OCI-LY7 (cell line): ENCODE data around the gene ATP2A3. TPM values are rescaled to one million over a fixed set of nuclear protein-coding genes. Genes with fewer than 3 reads are reported as not detected.
A peak's percentile ranks its signal among the peaks of the same experiment; 100 is the strongest.

Source experiments
- BruUV-seq: library from RNA; stranded (reverse); fragments of 400-500 nt; replicated peaks from 2 replicates; lab custom pipeline; 2021; lab: Mats Ljungman, UMichigan
- CTCF ChIA-PET: fragments of 300-600 bp; sonication (Branson Sonifier 250); formaldehyde crosslinking; loops from one replicate; lab custom pipeline; 2022; ENCODE audit warnings: antibody characterized with exemption; ENCODE audit not compliant: unreplicated experiment; lab: Charles Lee
- POLR2A ChIA-PET: fragments of 300-600 bp; sonication (Branson Sonifier 250); formaldehyde crosslinking; loops from one replicate; lab custom pipeline; 2022; ENCODE audit warnings: antibody characterized with exemption; lab: Charles Lee
- DNase-seq: peaks from one replicate; pipeline ENCODE4 v3.0.0-alpha.2; 2015; ENCODE audit warnings: low spot score
- H2AFZ ChIP-seq: fragments of 200-600 bp; sonication (generic), shearing (Covaris generic); 2 replicates; pipeline ENCODE4 v1.6.1; 2014; ENCODE audit warnings: mild to moderate bottlenecking, antibody characterized with exemption, low read length, moderate library complexity
- H3K27ac ChIP-seq: fragments of 200-600 bp; sonication (generic); 2 replicates; pipeline ENCODE4 v1.5.1; 2014; ENCODE audit warnings: mixed run types, low read depth, mild to moderate bottlenecking, moderate library complexity, low read length, inconsistent platforms; ENCODE audit not compliant: poor library complexity, severe bottlenecking
- H3K36me3 ChIP-seq: fragments of 200-600 bp; sonication (generic); 2 replicates; pipeline ENCODE4 v1.6.1; 2014; ENCODE audit warnings: mild to moderate bottlenecking, antibody characterized with exemption, low read length, moderate library complexity, mixed read lengths; ENCODE audit not compliant: insufficient read depth
- H3K4me1 ChIP-seq: fragments of 200-600 bp; sonication (generic); 2 replicates; pipeline ENCODE4 v1.5.1; 2014; ENCODE audit warnings: mild to moderate bottlenecking, low read length; ENCODE audit not compliant: insufficient read depth, poor library complexity, severe bottlenecking
- H3K4me2 ChIP-seq: fragments of 200-600 bp; sonication (generic); 2 replicates; pipeline ENCODE4 v1.6.1; 2014; ENCODE audit warnings: mild to moderate bottlenecking, low read length
- H3K4me3 ChIP-seq: fragments of 200-600 bp; sonication (generic); 2 replicates; pipeline ENCODE4 v1.5.1; 2014; ENCODE audit warnings: mild to moderate bottlenecking, low read depth, low read length; ENCODE audit not compliant: poor library complexity, severe bottlenecking
- H3K79me2 ChIP-seq: fragments of 200-600 bp; sonication (generic); 2 replicates; pipeline ENCODE4 v1.6.1; 2016; ENCODE audit warnings: low read depth, mild to moderate bottlenecking, low read length, moderate library complexity, mixed read lengths; ENCODE audit not compliant: insufficient read depth
- H3K9me2 ChIP-seq: fragments of 200-600 bp; sonication (generic); 2 replicates; pipeline ENCODE4 v1.6.1; 2016; ENCODE audit warnings: mild to moderate bottlenecking, low read length, mixed read lengths; ENCODE audit not compliant: insufficient read depth
- H3K9me3 ChIP-seq: fragments of 200-600 bp; sonication (generic); 2 replicates; pipeline ENCODE4 v1.6.1; 2014; ENCODE audit warnings: mild to moderate bottlenecking, mixed run types, low read length, mixed read lengths
- H4K20me1 ChIP-seq: fragments of 200-600 bp; sonication (generic); 2 replicates; pipeline ENCODE4 v1.6.1; 2014; ENCODE audit warnings: mild to moderate bottlenecking, antibody characterized with exemption, low read length, moderate library complexity, mixed read lengths; ENCODE audit not compliant: insufficient read depth
- CTCF ChIP-seq: fragments of 200-600 bp; sonication (generic); conservative IDR thresholded peaks from 2 replicates; pipeline ENCODE4 v1.5.1; 2014; ENCODE audit warnings: mild to moderate bottlenecking, antibody characterized with exemption, low read length, moderate library complexity, mixed read lengths
- EZH2phosphoT487 ChIP-seq: fragments of 200-600 bp; sonication (generic); IDR thresholded peaks from 2 replicates; pipeline ENCODE4 v1.6.1; 2018; ENCODE audit warnings: low read depth, borderline replicate concordance, mild to moderate bottlenecking, mixed run types, antibody characterized with exemption, low read length, moderate library complexity, mixed read lengths
- intact Hi-C: fragments of 100-400 bp; cut with micrococcal nuclease; formaldehyde crosslinking; loops from one replicate; pipeline ENCODE4 v1.10.0; 2022; ENCODE audit not compliant: unreplicated experiment
- total RNA-seq, 2 experiments: library from RNA; depleted of rRNA in 1 of 2; stranded (reverse); fragments of >200 nt in 1 of 2; shearing (Covaris generic) in 1 of 2; gene quantifications; 2 replicates each; pipeline ENCODE4 v1.2.3, GENCODE V29; 2014 to 2022

The ATP2A3 gene
- total RNA-seq, 2 experiments from 2014 or later: 108 to 353 TPM

DNA sequence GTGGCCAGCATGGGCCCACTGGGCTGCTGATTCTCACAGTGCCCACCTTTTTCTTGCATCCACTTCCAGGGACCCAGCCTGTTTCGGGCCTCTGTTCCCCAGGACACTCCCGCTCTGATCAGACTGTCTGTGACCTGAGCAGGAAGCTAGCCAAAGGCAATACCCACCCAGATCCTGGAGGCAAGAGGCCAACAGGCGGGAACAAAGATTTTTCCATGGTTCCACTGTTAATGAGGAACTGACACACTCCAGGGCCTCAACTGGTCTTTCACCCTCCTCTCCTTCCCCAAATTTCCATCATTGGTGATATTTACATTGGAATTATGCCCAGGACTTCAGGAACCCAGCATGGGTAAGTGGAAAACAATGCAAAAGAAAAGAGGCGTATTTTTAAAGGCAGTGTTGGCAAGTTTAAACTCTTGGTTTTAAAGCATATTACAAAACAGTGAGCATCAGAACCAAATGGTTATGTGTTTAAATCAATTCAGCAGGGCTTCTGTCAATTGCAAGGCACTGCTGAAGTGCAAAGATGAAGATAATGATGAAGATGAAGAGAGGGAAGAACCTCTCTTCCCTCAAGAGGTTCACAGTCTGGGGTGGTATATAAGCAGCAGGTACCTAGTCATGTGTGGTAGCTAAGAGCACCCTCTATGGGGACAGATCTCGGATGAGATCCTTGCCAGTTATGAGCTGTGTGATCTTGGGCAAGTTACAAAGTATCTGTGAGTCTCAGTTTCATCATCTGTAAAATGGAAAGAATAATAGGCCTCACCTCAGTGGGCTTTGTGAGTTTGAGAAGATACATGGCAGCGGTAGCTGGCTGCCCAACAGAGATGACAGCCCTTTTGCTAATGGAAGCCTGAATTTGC, 14.4 kb upstream of the ATP2A3 start:
- Histone ChIP-seq H3K36me3 (no peaks in the 10 kb centered on the region), H3K4me1 (peaks cover 10% of the 10 kb centered on the region), H3K4me3 (no peak overlapping the region), H3K27ac (no peak overlapping the region), H3K4me2 (no peak overlapping the region), H3K9me3 (no peaks in the 10 kb centered on the region; the same call in 1 of the 2 replicates), H2AFZ (peak overlapping the region; percentile 49; the same call in 1 of the 2 replicates), H4K20me1 (no peaks in the 10 kb centered on the region), H3K9me2 (no peaks in the 10 kb centered on the region), H3K79me2 (no peaks in the 10 kb centered on the region)
- TF ChIP-seq EZH2phosphoT487 (no peak), CTCF (no peak)
- ChIA-PET CTCF (interaction anchor here (1.0 kb wide), 1 partner anchor 13 kb away, joined by 3 read pairs; no protein-coding TSS in a partner anchor), POLR2A (interaction anchor here (0.6 to 1.2 kb wide), 5 partner anchors 9 to 48 kb away, joined by 3 to 8 read pairs (median 3); no protein-coding TSS in a partner anchor)
- no peak for DNase-seq
- intact Hi-C loops: no loop called here
- no TSS peak for BruUV-seq

DNA sequence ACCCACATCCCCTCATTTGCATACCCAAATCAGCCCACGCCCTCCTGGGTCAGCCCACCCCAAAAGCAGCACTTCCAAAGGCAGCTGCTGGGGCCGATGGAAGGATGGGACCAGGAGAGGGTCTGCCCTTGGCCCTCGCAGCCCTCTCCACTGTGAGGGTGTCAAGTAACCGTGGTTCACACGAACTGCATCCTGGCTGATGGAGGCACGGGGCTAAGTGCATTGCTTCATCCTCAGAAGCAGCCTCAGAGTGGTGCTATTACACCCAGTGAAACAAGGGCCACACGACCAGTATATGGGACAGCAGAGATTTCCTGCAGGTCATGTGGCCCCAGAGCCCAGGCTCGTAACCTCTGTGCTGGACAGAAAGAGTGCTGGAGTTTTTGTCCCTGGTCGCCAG, 13.2 kb upstream of the ATP2A3 start:
- Histone ChIP-seq H3K4me1 (peaks cover 18% of the 10 kb centered on the region), H3K36me3 (no peaks in the 10 kb centered on the region), H3K9me2 (no peaks in the 10 kb centered on the region), H3K9me3 (no peaks in the 10 kb centered on the region; the same call in 1 of the 2 replicates), H3K27ac (no peak overlapping the region), H4K20me1 (no peaks in the 10 kb centered on the region), H3K4me3 (no peak overlapping the region), H2AFZ (no peak overlapping the region), H3K4me2 (no peak overlapping the region), H3K79me2 (no peaks in the 10 kb centered on the region)
- BruUV-seq: no TSS peak
- TF ChIP-seq CTCF: no peak
- TF ChIP-seq EZH2phosphoT487: no peak
- no peak for DNase-seq
- ChIA-PET CTCF (no interaction called here), POLR2A (no interaction called here)
- intact Hi-C loops: no loop called here
